Nucleus accumbens (tissue), 56 donors: ENCODE data around the gene LITAF.
"Not testable (repeated sequence)": the region's sequence is repeated elsewhere in the genome, so short reads cannot be mapped to it uniquely, and the experiment has no call there.

Experiments used
- DNase-seq, 56 donors: peaks; one replicate each; lab custom pipeline; 2025; lab: John Stamatoyannopoulos, UW

The LITAF gene

GRCh38 chr16:11529285-11529684 is 57.4 kb downstream of the LITAF start:
- DNase-seq: no peak

DNA sequence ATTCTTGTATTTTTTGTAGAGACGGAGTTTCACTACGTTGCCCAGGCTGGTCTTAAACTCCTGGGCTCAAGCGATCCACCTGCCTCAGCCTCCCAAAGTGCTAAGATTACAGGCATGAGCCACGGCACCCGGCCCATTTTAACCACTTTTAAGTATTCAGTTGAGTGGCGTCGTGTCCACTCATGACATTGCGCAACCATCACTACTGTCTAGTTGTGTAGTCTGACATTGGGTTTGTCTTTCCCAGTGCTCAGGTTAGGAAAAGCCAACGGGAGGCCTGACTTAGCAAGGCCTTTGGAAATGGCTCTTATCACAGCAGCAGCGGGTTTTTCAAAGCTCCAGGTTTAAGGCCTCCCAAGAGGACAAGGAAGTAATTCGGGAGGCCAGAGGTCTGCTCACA is 58.7 kb downstream of the LITAF start:
- DNase-seq: no peak

DNA sequence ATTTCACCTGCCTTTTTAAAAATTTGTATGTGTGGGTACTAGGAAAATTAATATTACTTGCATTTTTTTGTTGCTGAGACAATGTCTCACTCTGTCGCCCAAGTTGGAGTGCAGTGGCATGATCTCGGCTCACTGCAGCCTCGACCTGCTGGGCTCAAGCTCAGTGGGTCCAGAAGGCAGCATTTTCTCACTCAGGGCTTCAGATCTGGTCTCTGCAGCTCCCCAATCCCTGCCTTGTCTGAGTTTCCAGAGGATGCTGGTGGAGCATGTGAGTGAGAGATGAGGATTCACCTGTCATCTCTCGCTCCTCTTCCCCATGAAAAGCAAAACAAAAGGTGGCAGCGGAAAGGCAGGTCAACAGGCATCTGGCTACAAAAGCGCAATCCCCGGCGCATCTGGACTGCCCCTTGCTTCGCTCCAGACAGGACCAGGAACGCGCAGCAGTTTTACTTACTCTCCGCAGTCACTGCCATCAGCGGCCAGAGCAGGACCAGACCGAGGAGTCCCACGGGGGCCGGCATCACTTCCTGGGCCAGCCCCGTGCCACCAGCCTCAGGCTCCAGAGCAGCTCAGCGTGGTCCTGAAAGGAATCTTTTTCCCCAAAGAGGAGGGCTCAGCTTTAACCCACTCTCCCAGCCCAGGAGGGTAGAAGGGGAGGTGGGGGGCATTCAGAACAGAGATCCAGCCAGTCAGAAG is 59.9 kb downstream of the LITAF start:
- peak in 1 of 56 donors; percentile 6 for DNase-seq

GRCh38 chr16:11524098-11524760 is 62.5 kb downstream of the LITAF start:
- no peak for DNase-seq

DNA sequence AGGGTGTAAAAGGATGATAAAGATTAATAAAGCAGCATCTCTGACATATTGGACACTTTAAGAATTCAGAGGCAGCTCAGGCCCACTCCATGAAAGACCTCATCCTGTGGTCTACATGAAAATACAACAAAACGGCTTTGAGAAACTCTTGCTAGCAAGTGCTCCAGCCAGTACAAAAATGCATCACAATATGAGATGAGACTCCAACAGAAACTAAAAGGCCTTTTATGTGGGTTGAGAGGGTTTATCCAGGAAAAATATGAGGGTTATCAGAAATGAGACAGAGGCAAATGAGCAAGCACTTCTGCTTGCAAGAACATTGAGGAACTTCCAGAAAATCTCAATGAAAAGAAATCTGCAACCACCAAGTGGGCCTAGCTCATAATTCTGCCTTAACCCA is 65.7 kb downstream of the LITAF start:
- DNase-seq: no peak

DNA sequence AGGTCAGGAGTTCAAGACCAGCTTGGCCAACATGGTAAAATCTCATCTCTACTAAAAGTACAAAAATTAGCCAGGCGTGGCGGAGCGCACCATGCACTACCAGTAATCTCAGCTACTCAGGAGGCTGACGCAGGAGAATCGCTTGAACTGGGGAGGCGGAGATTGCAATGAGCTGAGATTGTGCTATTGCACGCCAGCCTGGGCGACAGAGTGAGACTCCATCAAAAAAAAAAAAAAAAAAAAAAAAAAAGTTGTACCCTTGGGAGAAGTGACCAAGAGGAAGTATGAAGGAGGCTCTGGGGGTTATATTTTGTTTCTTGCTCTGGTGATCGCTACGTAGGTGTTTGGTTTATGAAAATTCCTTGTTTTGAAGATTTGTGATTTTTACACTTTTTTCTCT is 66.3 kb downstream of the LITAF start:
- DNase-seq: no peak

DNA sequence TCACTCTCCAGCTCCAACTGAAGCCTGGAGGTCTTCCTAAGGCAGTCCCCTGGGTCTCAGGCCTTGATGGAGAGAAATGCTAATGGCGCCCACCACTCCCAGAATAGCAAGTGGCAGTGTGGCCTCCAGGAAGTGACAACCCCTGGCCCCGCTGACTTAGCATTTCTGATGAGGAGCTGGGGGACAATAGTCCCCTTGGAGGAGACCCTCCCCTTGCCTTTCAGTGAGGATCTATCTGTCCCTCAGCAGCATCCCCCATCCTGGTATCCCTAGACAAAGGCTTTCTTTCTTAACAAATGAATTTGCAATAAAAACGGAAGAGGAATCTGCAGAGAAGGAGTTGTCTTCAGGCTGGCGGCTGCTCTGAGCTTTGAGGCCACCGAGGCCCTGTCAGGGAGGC is 68.8 kb downstream of the LITAF start:
- no peak for DNase-seq

DNA sequence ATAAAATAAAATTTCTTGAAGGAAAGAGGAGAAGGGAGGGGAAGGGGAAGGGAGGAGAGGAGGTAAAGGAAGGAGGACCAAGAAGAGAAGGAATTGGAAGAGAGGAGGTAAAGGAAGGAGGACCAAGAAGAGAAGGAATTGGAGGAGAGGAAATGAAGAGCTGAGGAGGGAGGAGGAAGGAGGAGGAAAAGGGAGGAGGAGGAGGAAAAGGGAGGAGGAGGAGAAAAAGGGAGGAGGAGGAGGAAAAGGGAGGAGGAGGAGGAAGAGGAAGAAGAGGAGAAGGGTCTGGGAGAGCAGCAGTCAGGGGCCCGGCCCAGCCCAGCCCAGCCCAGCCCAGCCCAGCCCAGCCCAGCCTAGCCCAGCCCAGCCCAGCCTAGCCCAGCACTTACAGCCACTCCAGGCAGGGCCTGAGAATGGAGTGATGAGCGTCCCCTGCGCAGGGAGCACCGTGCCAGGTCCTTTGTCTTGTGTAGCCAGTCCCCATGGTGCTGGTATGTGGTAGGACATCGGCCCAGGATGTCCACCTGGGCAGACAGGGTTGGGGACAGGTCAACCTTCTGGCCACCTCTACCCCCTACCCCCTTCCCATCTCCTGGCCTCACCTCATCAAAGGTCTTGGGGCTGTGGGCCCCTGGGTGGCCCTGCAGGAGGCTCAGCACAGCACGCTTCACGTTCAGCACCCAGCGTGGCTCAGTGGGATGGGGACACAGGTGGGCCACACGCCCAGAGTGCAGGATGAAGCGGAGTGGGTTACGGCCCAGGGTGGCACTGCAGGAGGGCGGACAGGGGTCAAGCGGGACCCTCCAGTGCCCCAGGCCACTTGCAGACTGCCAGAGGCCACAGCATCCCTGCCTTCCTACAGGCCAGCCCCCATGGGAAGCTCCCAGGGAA is 70.9 kb downstream of the LITAF start:
- no peak for DNase-seq

GRCh38 chr16:11514283-11514682 is 72.4 kb downstream of the LITAF start:
- no peak for DNase-seq

GRCh38 chr16:11513366-11513765 is 73.4 kb downstream of the LITAF start:
- not testable (repeated sequence) for DNase-seq

DNA sequence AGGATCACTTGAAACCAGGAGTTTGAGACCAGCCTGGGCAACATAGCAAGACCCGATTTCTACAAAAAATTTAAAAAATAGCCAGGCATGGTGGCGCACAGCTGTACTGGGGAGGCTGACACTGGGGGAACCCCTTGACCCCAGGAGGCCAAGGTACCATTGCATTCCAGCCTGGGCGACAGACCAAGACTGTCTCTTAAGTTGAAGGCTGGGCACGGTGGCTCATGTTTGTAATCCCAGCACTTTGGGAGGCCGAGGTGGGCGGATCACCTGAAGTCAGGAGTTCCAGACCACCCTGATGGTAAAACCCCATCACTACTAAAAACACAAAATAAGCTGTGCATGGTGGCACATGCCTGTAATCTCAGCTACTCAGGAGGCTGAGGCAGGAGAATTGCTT is 74.9 kb downstream of the LITAF start:
- no peak for DNase-seq

DNA sequence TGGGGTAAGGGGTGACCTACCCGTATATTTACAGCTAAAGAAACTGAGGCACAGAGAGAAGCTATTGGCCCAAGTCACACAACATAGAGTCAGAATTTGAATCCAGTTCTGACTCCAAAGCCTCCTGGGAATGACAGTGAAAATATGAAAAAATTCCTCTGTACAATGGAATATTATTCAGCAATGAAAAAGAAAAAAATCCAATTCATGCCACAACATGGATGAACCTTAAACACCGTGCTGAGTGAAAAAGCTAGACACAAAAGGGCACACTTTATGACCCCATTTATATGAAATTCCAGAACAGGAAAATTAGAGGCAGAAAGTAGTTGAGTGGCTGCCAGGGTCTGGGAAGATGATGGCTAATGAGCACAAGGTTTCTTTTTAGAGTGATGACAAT is 75.4 kb downstream of the LITAF start:
- no peak for DNase-seq

DNA sequence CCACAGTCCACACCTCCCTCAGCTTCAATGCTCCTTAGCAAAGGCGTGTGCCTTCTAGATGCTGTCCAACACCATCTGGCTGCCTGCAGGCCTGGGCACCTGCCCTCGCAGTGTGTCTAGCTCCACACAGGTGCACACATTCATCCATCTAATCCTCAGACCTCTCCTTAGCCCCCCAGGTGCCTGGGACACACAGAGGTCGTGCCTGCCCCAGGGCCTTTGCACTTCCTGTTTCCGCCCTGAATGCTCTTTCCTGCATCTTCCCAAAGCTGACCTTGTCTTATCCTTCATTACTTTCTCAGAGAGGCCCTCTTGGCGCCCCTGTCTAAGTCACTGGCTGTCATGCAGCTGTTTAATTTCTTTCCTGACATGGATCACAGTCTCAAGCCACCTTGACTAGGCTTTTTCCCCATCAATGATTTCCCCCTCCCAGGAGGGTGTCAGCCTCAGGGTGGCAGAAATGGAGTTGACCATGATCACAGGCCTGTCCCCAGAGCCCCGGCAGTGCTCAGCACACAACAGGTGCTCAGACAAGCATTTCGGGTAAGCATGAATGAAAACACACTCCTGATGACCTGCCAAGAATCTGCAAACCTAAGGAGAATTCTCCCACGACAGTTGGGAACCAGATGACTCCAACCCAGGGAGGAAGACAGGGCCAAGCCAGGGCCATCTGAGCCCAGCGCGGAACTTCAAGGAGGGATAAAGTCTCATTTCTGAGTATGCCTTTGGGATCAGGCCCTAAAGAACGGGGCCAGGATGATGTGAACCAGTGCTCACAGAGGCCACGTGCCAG is 76.3 kb downstream of the LITAF start:
- DNase-seq: no peak

GRCh38 chr16:11507991-11508390 is 78.7 kb downstream of the LITAF start:
- no peak for DNase-seq

GRCh38 chr16:11507350-11507749 is 79.4 kb downstream of the LITAF start:
- DNase-seq: no peak

- peak in 1 of 56 donors; percentile 10 for DNase-seq
Measured at GRCh38 chr16:11506741-11507305, 79.9 kb downstream of the LITAF start.

DNA sequence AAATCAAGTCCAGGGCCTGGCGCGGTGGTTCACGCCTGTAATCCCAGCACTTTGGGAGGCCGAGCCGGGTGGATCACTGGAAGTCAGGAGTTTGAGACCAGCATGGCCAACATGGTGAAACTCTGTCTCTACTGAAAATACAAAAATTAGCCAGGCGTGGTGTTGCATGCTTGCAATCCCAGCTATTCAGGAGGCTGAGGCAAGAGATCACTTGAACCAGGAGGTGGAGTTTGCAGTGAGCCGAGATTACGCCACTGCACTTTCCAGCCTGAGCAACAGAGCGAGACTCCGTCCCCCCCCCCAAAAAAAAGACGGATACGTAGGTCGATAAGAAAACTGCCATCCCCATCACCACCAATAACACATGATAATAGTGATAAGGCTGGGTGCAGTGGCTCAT is 82.5 kb downstream of the LITAF start:
- not testable (repeated sequence) for DNase-seq

DNA sequence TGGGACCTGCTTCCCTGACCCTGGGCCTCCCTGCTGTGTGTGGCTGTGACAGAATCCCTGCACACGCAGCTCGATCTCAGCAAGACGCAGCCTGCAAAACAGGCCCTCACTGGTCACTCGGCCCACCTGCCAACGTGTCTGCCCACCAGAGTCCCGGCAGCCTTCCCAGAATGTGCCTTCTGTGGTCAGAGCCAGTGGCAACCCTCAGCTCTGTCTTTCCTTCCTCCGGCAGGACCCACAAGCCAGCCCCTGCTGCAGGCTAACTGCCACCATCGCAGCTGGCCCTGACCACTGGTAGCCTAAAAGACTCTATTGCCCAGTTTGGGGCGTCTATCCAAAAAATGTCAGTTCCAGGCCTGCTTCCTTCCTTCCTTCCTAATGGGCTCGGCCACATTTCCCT is 83.2 kb downstream of the LITAF start:
- peak in 9 of 56 donors; percentile 4 to 18 (median 8) for DNase-seq

GRCh38 chr16:11502239-11502638 is 84.5 kb downstream of the LITAF start:
- DNase-seq: no peak

- no peak for DNase-seq
Measured at GRCh38 chr16:11501632-11502031, 85.1 kb downstream of the LITAF start.
